GM12873 (cell line): ENCODE results near the gene RALGAPA2.

Experiments
- CTCF ChIP-seq: IDR thresholded peaks from 2 replicates; pipeline ENCODE4 v1.5.1; 2012; ENCODE audit warnings: low read depth, mild to moderate bottlenecking, moderate library complexity, low read length, control low read depth; ENCODE audit not compliant: insufficient read depth; ENCODE audit errors: missing control alignments

The RALGAPA2 gene

DNA sequence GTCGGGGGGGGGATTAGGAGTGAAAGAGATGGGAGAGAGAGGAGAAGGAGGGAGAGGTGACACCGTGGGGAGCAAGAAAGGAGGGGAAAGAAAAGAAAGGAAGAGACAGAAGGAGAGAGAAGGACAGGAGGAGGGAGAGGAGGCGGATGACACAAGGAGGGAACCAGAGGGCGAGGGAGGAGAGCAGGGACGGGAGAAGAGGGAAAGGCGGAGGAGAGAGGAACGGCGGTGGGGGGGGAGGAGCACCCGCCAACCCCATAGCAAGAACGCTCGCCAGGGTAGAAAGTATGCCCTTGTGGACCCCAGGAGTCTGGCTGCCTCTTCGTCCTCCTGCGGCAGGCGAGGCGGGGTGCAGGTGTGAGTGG lies 349.0 kb downstream of the RALGAPA2 start:
- TF ChIP-seq CTCF = no peak

DNA sequence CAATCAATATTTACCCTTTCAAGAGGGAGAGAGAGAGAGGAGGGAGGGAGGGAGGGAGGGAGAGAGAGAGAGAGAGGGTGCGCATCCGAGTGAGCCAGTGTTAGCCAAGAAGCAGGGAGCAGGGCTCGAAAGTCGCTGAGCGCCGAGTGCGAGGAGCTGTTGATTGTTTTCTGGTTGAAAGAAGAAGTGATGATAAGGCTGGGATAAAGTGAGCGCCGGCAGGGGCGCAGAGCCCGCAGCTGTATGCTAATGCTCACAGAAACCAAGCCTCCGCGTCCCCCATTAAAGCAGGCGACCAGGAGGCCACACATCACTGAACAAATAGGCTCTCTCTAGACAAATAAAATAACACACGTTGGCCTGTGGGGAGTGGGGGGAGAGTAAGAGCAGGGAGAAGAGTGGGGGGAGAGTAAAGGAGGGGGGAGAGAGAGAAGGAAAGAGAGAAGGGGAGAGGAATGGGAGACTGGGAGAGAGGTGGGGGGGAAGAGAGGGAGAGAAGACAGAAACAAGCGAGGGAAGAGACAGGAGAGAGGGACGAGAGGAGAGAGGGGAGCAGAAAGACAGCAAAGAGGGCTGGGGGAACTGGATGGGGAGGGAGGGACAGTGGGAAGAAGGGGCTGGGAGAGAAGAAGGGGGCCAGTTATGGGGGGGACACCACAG lies 349.5 kb downstream of the RALGAPA2 start:
- TF ChIP-seq CTCF = no peak

DNA sequence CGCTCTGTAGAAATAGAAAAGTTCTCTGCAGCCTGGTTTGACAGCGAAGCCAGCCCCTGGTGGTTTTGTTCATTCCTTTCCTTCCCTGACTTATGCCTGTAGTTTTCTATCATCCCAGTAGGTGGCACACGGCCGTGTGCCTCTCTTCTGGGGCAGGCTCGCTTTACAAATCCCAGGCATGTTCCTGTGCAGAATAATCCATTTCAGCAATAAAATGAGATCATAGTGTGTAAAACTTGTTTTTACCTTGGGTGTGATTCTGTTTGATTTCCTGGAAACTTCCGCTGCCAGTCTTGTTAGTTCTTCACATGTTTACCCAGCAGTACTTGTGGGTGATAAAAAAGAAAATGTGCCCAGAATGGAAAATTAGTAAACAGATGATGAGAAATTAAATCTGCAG lies 352.0 kb downstream of the RALGAPA2 start:
- peak; percentile 82 for TF ChIP-seq CTCF

- no peak for TF ChIP-seq CTCF
Observed at GRCh38 chr20:20359628-20360027, 352.8 kb downstream of the RALGAPA2 start.

GRCh38 chr20:20358801-20359200 lies 353.6 kb downstream of the RALGAPA2 start:
- no peak for TF ChIP-seq CTCF

- no peak for TF ChIP-seq CTCF
Observed at GRCh38 chr20:20353576-20353975, 358.9 kb downstream of the RALGAPA2 start.

DNA sequence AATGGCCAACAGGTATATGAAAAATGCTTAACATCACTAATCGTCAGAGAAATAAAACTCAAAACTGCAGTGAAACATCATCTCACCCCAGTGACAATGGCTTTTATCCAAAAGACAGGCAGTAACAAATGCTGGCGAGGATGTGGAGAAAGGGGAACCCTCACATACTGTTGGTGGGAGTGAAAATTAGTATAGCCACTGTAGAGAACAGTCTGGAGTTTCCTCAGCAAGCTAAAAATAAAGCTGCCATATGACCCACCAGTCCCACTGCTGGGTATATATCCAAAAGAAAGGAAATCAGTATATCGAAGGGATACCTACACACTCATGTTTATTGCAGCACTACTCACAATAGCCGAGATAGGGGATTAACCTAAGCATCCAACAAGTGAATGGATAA lies 368.0 kb downstream of the RALGAPA2 start:
- no peak for TF ChIP-seq CTCF
